ENCODE data around the gene ARHGAP22. TPM values are rescaled to one million over a fixed set of nuclear protein-coding genes. Genes with fewer than 3 reads are reported as not detected.

ARHGAP22 gene
- total RNA-seq, 1 experiment from 2014 or later: 9.9 TPM

- no peak for TF ChIP-seq ZBTB33 (IDR thresholded peaks at IDR 0.05; ENCODE audit: extremely low read depth, insufficient replicate concordance, low read length)
- no peak for TF ChIP-seq CBX3 (IDR thresholded peaks at IDR 0.05; ENCODE audit: low read depth)
- TF ChIP-seq EZH2 (IDR thresholded peaks at IDR 0.05): no peak
- TF ChIP-seq SRF (IDR thresholded peaks at IDR 0.05; ENCODE audit: low read depth): no peak
- TF ChIP-seq CTCF (IDR thresholded peaks at IDR 0.05 in 2 of 3, conservative IDR thresholded peaks at IDR 0.05 in 1 of 3; ENCODE audit: borderline replicate concordance in 1 of 3, insufficient read depth in 1 of 3, low read depth in 2 of 3, low read length in 2 of 3): no peak
- TF ChIP-seq EZH2phosphoT487 (IDR thresholded peaks at IDR 0.05; ENCODE audit: borderline replicate concordance): no peak
Measured at GRCh38 chr10:48634198-48634983, 29.5 kb upstream of the ARHGAP22 start (continued).

- Histone ChIP-seq H3K9ac (ENCODE audit: low read length) (no peak overlapping the region), H3K27ac (ENCODE audit: low read depth, low read length) (no peak overlapping the region), H3K4me3 (replicated peaks in 1 of 2; ENCODE audit: low read depth in 1 of 2, low read length in 2 of 2) (no peak overlapping the region), H2AFZ (ENCODE audit: low read depth, low read length, poor library complexity, severe bottlenecking) (no peak overlapping the region), H3K4me1 (ENCODE audit: control insufficient read depth in 1 of 2, insufficient read depth in 2 of 2, low read length in 2 of 2) (no peaks in the 10 kb centered on the region), H4K20me1 (ENCODE audit: insufficient read depth) (no peaks in the 10 kb centered on the region), H3K9me3 (ENCODE audit: control insufficient read depth in 1 of 2, insufficient read depth in 1 of 2, low read depth in 1 of 2, low read length in 2 of 2) (no peaks in the 10 kb centered on the region), H3K36me3 (ENCODE audit: control insufficient read depth in 1 of 2, insufficient read depth in 2 of 2, low read length in 2 of 2) (no peaks in the 10 kb centered on the region), H3K4me2 (ENCODE audit: low read length) (no peak overlapping the region), H3K79me2 (ENCODE audit: insufficient read depth, low read length) (no peaks in the 10 kb centered on the region), H3K27me3 (ENCODE audit: insufficient read depth, low read length) (no peaks in the 10 kb centered on the region), H3K9me2 (ENCODE audit: insufficient read depth) (no peaks in the 10 kb centered on the region)
- no TSS peak for BruUV-seq (replicated peaks)
- DNase-seq (ENCODE audit: low read depth, low spot score) (no peak), ATAC-seq (no peak)
- intact Hi-C loops (cut with micrococcal nuclease): no loop called here
- ChIA-PET POLR2A (no interaction called here), RAD21 (ENCODE audit: low non-redundant PET in 1 of 2, low total read pairs in 2 of 2, uncharacterized antibody in 2 of 2, unreplicated experiment in 2 of 2) (no interaction called here), CTCF (no interaction called here)
- no peak for TF ChIP-seq ZFX (IDR thresholded peaks at IDR 0.05)
- no peak for TF ChIP-seq SIN3A (IDR thresholded peaks at IDR 0.05; ENCODE audit: low read depth)
- TF ChIP-seq EGR1 (IDR thresholded peaks at IDR 0.05; ENCODE audit: low read depth): no peak
- TF ChIP-seq REST (IDR thresholded peaks at IDR 0.05; ENCODE audit: low read depth): no peak
- TF ChIP-seq POLR2AphosphoS5 (IDR thresholded peaks at IDR 0.05; ENCODE audit: low read depth, low read length): no peak
- no peak for TF ChIP-seq MAX (IDR thresholded peaks at IDR 0.05)
- no peak for TF ChIP-seq CBX3 (IDR thresholded peaks at IDR 0.05; ENCODE audit: low read depth)
- no peak for TF ChIP-seq JUND (IDR thresholded peaks at IDR 0.05)
Measured at GRCh38 chr10:48633381-48634197, 28.7 kb upstream of the ARHGAP22 start.

Data from HCT116 (cell line).